Dedifferentiated amniotic fluid mesenchymal stem cell (primary cell): ENCODE measurements around the gene ZNF513.
"Not testable (repeated sequence)": the region's sequence is repeated elsewhere in the genome, so short reads cannot be mapped to it uniquely, and the experiment has no call there.

Experiments used
- DNase-seq: peaks from one replicate; pipeline ENCODE4 v3.0.0-alpha.2; 2016; ENCODE audit errors: extremely low spot score

ZNF513 gene

GRCh38 chr2:27356382-27357181, 24.0 kb downstream of the ZNF513 start, which contains the start of gene GTF3C2:
Gene GTF3C2, minus strand, starts transcription at chr2:27356764. Its CDS starts 13,210 bp downstream, at chr2:27343554.
- DNase-seq = peak; percentile 97

GRCh38 chr2:27356056-27356381, 24.5 kb downstream of the ZNF513 start:
- peak; percentile 28 for DNase-seq

GRCh38 chr2:27354597-27354927, 26.0 kb downstream of the ZNF513 start:
- no peak for DNase-seq

- no peak for DNase-seq
Observed at GRCh38 chr2:27353762-27354596, 26.6 kb downstream of the ZNF513 start.

GRCh38 chr2:27353386-27353761, 27.2 kb downstream of the ZNF513 start:
- not testable (repeated sequence) for DNase-seq

GRCh38 chr2:27351802-27352598, 28.5 kb downstream of the ZNF513 start:
- no peak for DNase-seq

GRCh38 chr2:27350106-27350693, 30.3 kb downstream of the ZNF513 start:
- no peak for DNase-seq

GRCh38 chr2:27347641-27348040, 32.9 kb downstream of the ZNF513 start:
- no peak for DNase-seq

- no peak for DNase-seq
Observed at GRCh38 chr2:27336173-27336572, 44.4 kb downstream of the ZNF513 start.

- DNase-seq = no peak
Observed at GRCh38 chr2:27335311-27335710, 45.2 kb downstream of the ZNF513 start.
